NB4 (cell line): ENCODE data around the gene AP2B1.

ENCODE experiments used
- DNase-seq: peaks from one replicate; pipeline ENCODE4 v3.0.0; 2010; ENCODE audit warnings: low read depth
- H3K4me3 ChIP-seq: one replicate; pipeline ENCODE4 v1.5.1; 2011; ENCODE audit warnings: mild to moderate bottlenecking, low read depth, low read length, moderate library complexity
- CTCF ChIP-seq: IDR thresholded peaks from one replicate; pipeline ENCODE4 v1.5.1; 2012; ENCODE audit warnings: low read depth, low read length
- MAX ChIP-seq: IDR thresholded peaks from 2 replicates; pipeline ENCODE4 v1.6.1; 2011; ENCODE audit warnings: low read depth, low read length
- MYC ChIP-seq: IDR thresholded peaks from 2 replicates; pipeline ENCODE4 v1.6.1; 2011; ENCODE audit warnings: low read depth, low read length
- POLR2A ChIP-seq: IDR thresholded peaks from 2 replicates; pipeline ENCODE4 v1.6.1; 2011; ENCODE audit warnings: mild to moderate bottlenecking; ENCODE audit not compliant: insufficient read length; ENCODE audit errors: extremely low read depth

AP2B1 gene

GRCh38 chr17:35705705-35706104 lies 118.6 kb downstream of the AP2B1 start:
- no peak overlapping the region for H3K4me3 ChIP-seq
- no peak for TF ChIP-seq CTCF
- TF ChIP-seq MAX, result no peak
- TF ChIP-seq MYC, result no peak
- TF ChIP-seq POLR2A, result no peak
- DNase-seq, result no peak

DNA sequence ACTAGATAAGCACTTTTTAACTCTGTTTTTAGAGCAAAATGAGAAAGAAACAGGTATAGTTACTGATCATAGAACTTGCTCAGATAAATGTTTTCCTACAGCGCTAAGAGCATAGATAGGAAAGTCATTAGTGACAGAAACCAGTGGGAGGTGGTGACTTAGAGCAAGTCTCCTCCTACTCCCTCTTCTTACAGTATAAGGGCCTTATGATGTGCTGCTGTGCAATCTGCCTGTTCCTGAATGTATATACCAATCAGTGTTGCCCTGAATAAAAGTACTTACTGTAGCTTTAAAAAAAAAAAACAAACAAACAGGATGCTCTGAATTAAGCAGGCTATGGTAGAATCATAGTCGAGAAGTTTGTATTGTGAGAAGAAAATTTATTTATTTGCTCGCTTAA lies 121.0 kb downstream of the AP2B1 start:
- no peak for TF ChIP-seq CTCF
- TF ChIP-seq MYC, result no peak
- TF ChIP-seq POLR2A, result no peak
- TF ChIP-seq MAX, result no peak
- H3K4me3 ChIP-seq, result no peak overlapping the region
- DNase-seq, result no peak

DNA sequence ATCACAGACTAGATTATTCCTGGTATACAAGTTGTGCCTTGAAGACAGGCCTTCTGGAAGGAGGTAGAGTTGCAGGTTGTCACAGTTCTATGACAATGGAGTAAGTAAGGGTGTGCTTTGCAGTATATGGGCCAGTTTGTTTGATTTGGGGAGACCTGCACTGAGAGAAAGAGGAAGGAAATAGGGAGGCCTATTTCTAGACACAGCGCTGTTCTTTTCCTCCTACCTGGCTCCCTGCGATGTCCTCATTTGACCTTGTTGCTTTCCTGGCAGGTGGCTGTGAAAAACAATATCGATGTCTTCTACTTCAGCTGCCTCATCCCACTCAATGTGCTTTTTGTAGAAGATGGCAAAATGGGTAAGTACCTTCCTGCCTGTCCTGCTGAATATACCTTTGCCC lies 121.8 kb downstream of the AP2B1 start:
- no peak for TF ChIP-seq MYC
- TF ChIP-seq MAX, result no peak
- TF ChIP-seq POLR2A, result no peak
- TF ChIP-seq CTCF, result no peak
- DNase-seq, result no peak
- H3K4me3 ChIP-seq, result no peak overlapping the region

DNA sequence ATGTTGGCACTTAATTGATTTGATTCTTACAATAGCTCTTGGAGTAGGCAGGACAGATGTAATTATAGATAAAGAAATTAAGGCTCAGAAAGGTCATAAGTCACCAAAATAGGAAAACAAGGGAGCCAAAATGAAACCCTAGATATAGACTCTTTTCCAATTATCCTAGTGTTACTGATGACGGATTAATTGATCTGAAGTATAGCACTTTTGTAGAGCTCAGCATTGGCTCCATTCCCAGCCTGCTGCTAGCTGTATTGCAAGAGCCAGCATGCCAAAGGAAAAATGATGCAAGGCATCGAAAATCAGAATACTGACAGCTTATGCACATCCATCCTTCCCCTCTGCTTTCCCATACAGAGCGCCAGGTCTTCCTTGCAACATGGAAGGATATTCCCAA lies 122.8 kb downstream of the AP2B1 start:
- no peak for TF ChIP-seq MYC
- no peak for TF ChIP-seq CTCF
- no peak for TF ChIP-seq MAX
- TF ChIP-seq POLR2A, result no peak
- H3K4me3 ChIP-seq, result no peak overlapping the region
- DNase-seq, result no peak

DNA sequence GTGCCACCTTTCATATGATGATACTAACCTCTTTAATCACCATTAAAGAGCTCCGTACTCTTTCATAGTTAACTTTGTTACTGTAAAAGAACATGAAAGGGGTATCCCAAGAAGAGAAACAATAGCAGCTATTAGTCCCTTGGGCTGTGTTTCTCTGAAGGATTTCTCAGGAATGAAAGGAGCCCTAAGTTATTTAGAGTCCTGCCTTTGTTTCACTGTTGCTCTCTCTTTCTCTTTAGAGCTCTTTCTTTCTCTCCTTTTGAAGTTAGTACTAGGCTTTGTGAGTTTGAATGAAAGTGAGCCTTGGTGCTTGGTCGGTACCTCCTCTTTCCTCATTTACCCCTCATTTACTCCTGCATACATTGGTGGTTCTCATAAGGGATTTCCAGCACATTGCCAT lies 123.8 kb downstream of the AP2B1 start:
- no peak for DNase-seq

More for the DNA sequence above, 123.8 kb downstream of the AP2B1 start:
- TF ChIP-seq POLR2A (no peak), MAX (no peak), CTCF (no peak), MYC (no peak)
- H3K4me3 ChIP-seq, result no peak overlapping the region
